Measurements from ENCODE around the gene EPB41L4A.
A peak's percentile ranks its signal among the peaks of the same experiment; 100 is the strongest.

Gene EPB41L4A

GRCh38 chr5:112127861-112128260, 291.2 kb downstream of the EPB41L4A start (continued):
- TF ChIP-seq ZNF426 (tag by site-specific recombination; IDR thresholded peaks at IDR 0.05) (no peak), ZSCAN4 (tag by site-specific recombination; IDR thresholded peaks at IDR 0.05) (no peak), ZNF48 (tag by site-specific recombination; IDR thresholded peaks at IDR 0.05) (no peak), ZNF350 (tag by site-specific recombination; IDR thresholded peaks at IDR 0.05) (no peak), MZF1 (tag by site-specific recombination; IDR thresholded peaks at IDR 0.05; ENCODE audit: borderline replicate concordance) (no peak), ZNF18 (tag by site-specific recombination; IDR thresholded peaks at IDR 0.05) (no peak), ZNF174 (tag by site-specific recombination; IDR thresholded peaks at IDR 0.05) (no peak)

- Histone ChIP-seq H3K4me1 (ENCODE audit: control insufficient read depth, insufficient read depth, low read length) (no peaks in the 10 kb centered on the region), H3K36me3 (ENCODE audit: control insufficient read depth in 2 of 2, insufficient read depth in 1 of 2, low read length in 2 of 2) (no peaks in the 10 kb centered on the region), H3K27ac (ENCODE audit: extremely low read depth, low read depth, low read length) (no peak overlapping the region), H3K9me3 (ENCODE audit: control insufficient read depth, insufficient read depth, low read depth, low read length) (no peaks in the 10 kb centered on the region), H3K4me3 (ENCODE audit: low read depth, low read length) (no peak overlapping the region)
- ChIA-PET CTCF (no interaction called here), POLR2A (no interaction called here)
- TF ChIP-seq GLIS1 (tag by site-specific recombination; IDR thresholded peaks at IDR 0.05) (no peak), ZNF292 (tag by site-specific recombination; IDR thresholded peaks at IDR 0.05; ENCODE audit: borderline replicate concordance, low read depth) (no peak), ZNF121 (tag by site-specific recombination; IDR thresholded peaks at IDR 0.05) (no peak), PBX3 (CRISPR knock-in tag; IDR thresholded peaks at IDR 0.05) (no peak), ZNF223 (tag by site-specific recombination; IDR thresholded peaks at IDR 0.05) (no peak)
These were observed 292.1 kb downstream of the EPB41L4A start for GRCh38 chr5:112126982-112127381.

- Histone ChIP-seq H3K4me3 (ENCODE audit: low read depth, low read length) (no peak overlapping the region), H3K27ac (ENCODE audit: extremely low read depth, low read depth, low read length) (no peak overlapping the region), H3K36me3 (ENCODE audit: control insufficient read depth in 2 of 2, insufficient read depth in 1 of 2, low read length in 2 of 2) (no peaks in the 10 kb centered on the region), H3K4me1 (ENCODE audit: control insufficient read depth, insufficient read depth, low read length) (no peaks in the 10 kb centered on the region), H3K9me3 (ENCODE audit: control insufficient read depth, insufficient read depth, low read depth, low read length) (no peaks in the 10 kb centered on the region; the same call in 1 of the 2 replicates)
- TF ChIP-seq ZNF510 (tag by site-specific recombination; IDR thresholded peaks at IDR 0.05; ENCODE audit: insufficient replicate concordance) (no peak), ZBTB6 (tag by site-specific recombination; IDR thresholded peaks at IDR 0.05) (no peak), KLF8 (tag by site-specific recombination; IDR thresholded peaks at IDR 0.05) (no peak), ZNF335 (tag by site-specific recombination; conservative IDR thresholded peaks at IDR 0.05) (0 out of 2 replicates have a peak, but pooled peaks have one; percentile 25), ZNF518A (tag by site-specific recombination; conservative IDR thresholded peaks at IDR 0.05; ENCODE audit: low read depth) (no peak), MYNN (tag by site-specific recombination; IDR thresholded peaks at IDR 0.05; ENCODE audit: borderline replicate concordance) (no peak), ATF2 (tag by site-specific recombination; IDR thresholded peaks at IDR 0.05; ENCODE audit: low read depth) (no peak)
- ChIA-PET POLR2A (no interaction called here), CTCF (interaction anchor here (0.6 to 0.7 kb wide), 2 partner anchors 43 to 435 kb away, joined by 3 to 6 read pairs; no protein-coding TSS in a partner anchor)
These were observed 293.2 kb downstream of the EPB41L4A start for GRCh38 chr5:112125903-112126302.

Data from HEK293 (cell line).